PFSK-1 (cell line): ENCODE data around the gene SHPK.

Source experiments
- POLR2AphosphoS5 ChIP-seq: IDR thresholded peaks from 2 replicates; pipeline ENCODE4 v1.6.1; 2012; ENCODE audit warnings: low read depth, mild to moderate bottlenecking, control low read depth, low read length, moderate library complexity
- REST ChIP-seq, 2 experiments: IDR thresholded peaks; 2 replicates each; pipeline versions ENCODE4 v1.6.1 to v1.8.0; 2011 to 2012; ENCODE audit warnings: low read depth in 2 of 2, low read length in 2 of 2, control low read depth in 1 of 2, inconsistent platforms in 1 of 2, mild to moderate bottlenecking in 1 of 2, moderate library complexity in 1 of 2; ENCODE audit not compliant: insufficient read depth in 1 of 2
- SIN3A ChIP-seq: IDR thresholded peaks from 2 replicates; pipeline ENCODE4 v1.6.1; 2012; ENCODE audit warnings: mild to moderate bottlenecking, low read length, moderate library complexity, borderline replicate concordance; ENCODE audit not compliant: insufficient read depth

DNA sequence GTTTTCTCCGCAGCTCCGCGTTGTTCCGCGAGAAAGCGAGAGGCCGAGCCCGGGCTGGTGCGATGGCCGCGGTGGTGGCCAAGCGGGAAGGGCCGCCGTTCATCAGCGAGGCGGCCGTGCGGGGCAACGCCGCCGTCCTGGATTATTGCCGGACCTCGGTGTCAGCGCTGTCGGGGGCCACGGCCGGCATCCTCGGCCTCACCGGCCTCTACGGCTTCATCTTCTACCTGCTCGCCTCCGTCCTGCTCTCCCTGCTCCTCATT, 33.0 kb upstream of the SHPK start:
- TF ChIP-seq REST (IDR thresholded peaks at IDR 0.05; ENCODE audit: insufficient read depth in 1 of 2, low read depth in 2 of 2, low read length in 2 of 2), result no peak
- TF ChIP-seq POLR2AphosphoS5, result no peak
- no peak for TF ChIP-seq SIN3A
